SU-DHL-6 (cell line): ENCODE measurements around the gene ZBTB17.

Experiments
- EZH2phosphoT487 ChIP-seq: fragments of 200-600 bp; sonication (generic), shearing (Covaris generic); conservative IDR thresholded peaks from 2 replicates; pipeline ENCODE4 v1.6.1; 2018; ENCODE audit warnings: mild to moderate bottlenecking, antibody characterized with exemption, low read length, moderate library complexity, mixed read lengths
- TF ChIP-seq, protein P1 (sequence below): fragments of 200-600 bp; sonication (generic); IDR thresholded peaks from one replicate; pipeline ENCODE4 v1.5.1; 2017; ENCODE audit warnings: antibody characterized with exemption, mild to moderate bottlenecking, low read length, moderate library complexity; ENCODE audit not compliant: insufficient read depth, poor library complexity, severe bottlenecking

DNA sequence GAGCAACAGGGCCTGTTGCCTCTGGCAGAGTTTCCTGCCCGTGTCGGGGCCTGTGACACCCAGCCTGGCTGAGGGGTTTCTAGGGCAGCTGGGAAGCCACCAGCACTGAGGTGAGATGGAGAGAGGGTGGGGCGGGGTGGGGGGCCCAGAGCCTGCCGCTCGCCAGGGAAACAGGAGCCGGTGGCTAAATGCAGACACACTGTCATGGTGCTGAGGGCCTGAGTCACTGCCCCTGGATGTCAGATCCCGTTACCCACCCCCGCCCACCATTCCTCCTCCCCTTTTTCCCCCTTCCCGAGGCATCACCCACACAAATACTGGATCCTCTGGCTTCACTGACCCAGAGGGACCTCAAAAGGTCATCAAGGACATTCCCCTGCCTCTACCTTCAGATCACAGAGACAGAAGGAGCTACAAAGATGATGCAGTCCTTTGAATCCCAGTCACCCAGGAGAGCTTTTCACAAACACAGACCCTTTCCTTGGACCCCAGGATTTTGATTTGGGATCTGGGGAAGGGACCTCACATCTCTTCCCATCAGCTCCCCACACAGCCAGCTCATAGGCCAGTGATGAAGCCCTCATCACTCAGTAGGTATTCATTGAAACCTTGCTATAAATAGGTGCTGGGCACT, 43.9 kb upstream of the ZBTB17 start:
- TF ChIP-seq, protein P1, sequence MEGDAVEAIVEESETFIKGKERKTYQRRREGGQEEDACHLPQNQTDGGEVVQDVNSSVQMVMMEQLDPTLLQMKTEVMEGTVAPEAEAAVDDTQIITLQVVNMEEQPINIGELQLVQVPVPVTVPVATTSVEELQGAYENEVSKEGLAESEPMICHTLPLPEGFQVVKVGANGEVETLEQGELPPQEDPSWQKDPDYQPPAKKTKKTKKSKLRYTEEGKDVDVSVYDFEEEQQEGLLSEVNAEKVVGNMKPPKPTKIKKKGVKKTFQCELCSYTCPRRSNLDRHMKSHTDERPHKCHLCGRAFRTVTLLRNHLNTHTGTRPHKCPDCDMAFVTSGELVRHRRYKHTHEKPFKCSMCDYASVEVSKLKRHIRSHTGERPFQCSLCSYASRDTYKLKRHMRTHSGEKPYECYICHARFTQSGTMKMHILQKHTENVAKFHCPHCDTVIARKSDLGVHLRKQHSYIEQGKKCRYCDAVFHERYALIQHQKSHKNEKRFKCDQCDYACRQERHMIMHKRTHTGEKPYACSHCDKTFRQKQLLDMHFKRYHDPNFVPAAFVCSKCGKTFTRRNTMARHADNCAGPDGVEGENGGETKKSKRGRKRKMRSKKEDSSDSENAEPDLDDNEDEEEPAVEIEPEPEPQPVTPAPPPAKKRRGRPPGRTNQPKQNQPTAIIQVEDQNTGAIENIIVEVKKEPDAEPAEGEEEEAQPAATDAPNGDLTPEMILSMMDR: no peak
- TF ChIP-seq EZH2phosphoT487: no peak
